Left ventricle myocardium inferior (tissue), 1 donor: ENCODE data around the gene KRT5. TPM values are rescaled to one million over a fixed set of nuclear protein-coding genes. Genes with fewer than 3 reads are reported as not detected.
"Not testable (repeated sequence)": the region's sequence is repeated elsewhere in the genome, so short reads cannot be mapped to it uniquely, and the experiment has no call there.

Experiments used
- DNase-seq: peaks from one replicate; pipeline ENCODE4 v3.0.0-alpha.2; 2020
- H3K27ac ChIP-seq: fragments of 200-600 bp; replicated peaks from 2 replicates; pipeline ENCODE4 v1.8.0; 2021
- H3K27me3 ChIP-seq: fragments of 200-600 bp; 2 replicates; pipeline ENCODE4 v1.8.0; 2021; ENCODE audit warnings: low read depth
- H3K36me3 ChIP-seq: fragments of 200-600 bp; 2 replicates; pipeline ENCODE4 v1.8.0; 2021
- H3K4me1 ChIP-seq: fragments of 200-600 bp; 2 replicates; pipeline ENCODE4 v1.8.0; 2021
- H3K4me3 ChIP-seq: fragments of 200-600 bp; 2 replicates; pipeline ENCODE4 v1.8.0; 2021; ENCODE audit warnings: mild to moderate bottlenecking, moderate library complexity
- H3K9me3 ChIP-seq: fragments of 200-600 bp; replicated peaks from 2 replicates; pipeline ENCODE4 v1.8.0; 2021
- CTCF ChIP-seq: fragments of 200-600 bp; IDR thresholded peaks from 2 replicates; pipeline ENCODE4 v1.8.0; 2021; ENCODE audit warnings: antibody characterized with exemption, mild to moderate bottlenecking, borderline replicate concordance
- intact Hi-C: fragments of 100-400 bp; cut with micrococcal nuclease; formaldehyde crosslinking; loops from one replicate; pipeline ENCODE4 v1.11.0; 2022
- total RNA-seq: library from RNA; stranded (reverse); fragmentation: NEBNext Ultra II Directional; extraction: Animal tissue kit (Norgen Biotek cat#: 25700); gene quantifications from one replicate; pipeline ENCODE4 v1.2.1, GENCODE V29; 2021
- donor health status: DM: no; HTN: yes; CAD: no; lungs with severe emphysema.

Gene KRT5
- total RNA-seq, 1 donor from 2014 or later, result not detected

- H3K4me1 ChIP-seq, result peaks cover 8% of the 10 kb centered on the region
- H3K4me3 ChIP-seq, result no peak overlapping the region
- TF ChIP-seq CTCF, result no peak
- intact Hi-C loops, result loop anchor here (10.0 kb wide), 1 partner anchor 127 kb away; no protein-coding TSS in a partner anchor
- H3K27ac ChIP-seq, result no peak overlapping the region
- H3K27me3 ChIP-seq, result peaks cover 30% of the 10 kb centered on the region
- DNase-seq, result no peak
- H3K36me3 ChIP-seq, result no peaks in the 10 kb centered on the region
- H3K9me3 ChIP-seq, result no peaks in the 10 kb centered on the region
These were observed 18.7 kb downstream of the KRT5 start for GRCh38 chr12:52501490-52501889.

GRCh38 chr12:52500574-52500973 lies 19.6 kb downstream of the KRT5 start:
- DNase-seq, H3K36me3 ChIP-seq, H3K4me3 ChIP-seq, H3K27ac ChIP-seq, H3K9me3 ChIP-seq: not testable (repeated sequence)
- intact Hi-C loops, result loop anchor here (10.0 kb wide), 1 partner anchor 126 kb away; no protein-coding TSS in a partner anchor
- Histone ChIP-seq H3K27me3 (peaks cover 21% of the 10 kb centered on the region), H3K4me1 (peaks cover 17% of the 10 kb centered on the region)

- Histone ChIP-seq H3K36me3 (no peaks in the 10 kb centered on the region), H3K27ac (no peak overlapping the region), H3K27me3 (peaks cover 18% of the 10 kb centered on the region), H3K4me3 (no peak overlapping the region), H3K9me3 (no peaks in the 10 kb centered on the region), H3K4me1 (peaks cover 23% of the 10 kb centered on the region)
- no peak for DNase-seq
- no peak for TF ChIP-seq CTCF
- intact Hi-C loops, result loop anchor here (10.0 kb wide), 1 partner anchor 125 kb away; no protein-coding TSS in a partner anchor
These were observed 20.2 kb downstream of the KRT5 start for GRCh38 chr12:52499806-52500560.

- TF ChIP-seq CTCF, result no peak
- Histone ChIP-seq H3K4me3 (no peak overlapping the region), H3K27ac (no peak overlapping the region), H3K9me3 (no peaks in the 10 kb centered on the region), H3K27me3 (peaks cover 19% of the 10 kb centered on the region), H3K4me1 (peaks cover 31% of the 10 kb centered on the region), H3K36me3 (no peaks in the 10 kb centered on the region)
- intact Hi-C loops, result no loop called here
- no peak for DNase-seq
These were observed 21.2 kb downstream of the KRT5 start for GRCh38 chr12:52498946-52499345.

- Histone ChIP-seq H3K4me1 (peaks cover 34% of the 10 kb centered on the region), H3K27ac (no peak overlapping the region), H3K27me3 (peaks cover 29% of the 10 kb centered on the region), H3K36me3 (no peaks in the 10 kb centered on the region), H3K9me3 (no peaks in the 10 kb centered on the region), H3K4me3 (no peak overlapping the region)
- intact Hi-C loops, result no loop called here
- no peak for TF ChIP-seq CTCF
- DNase-seq, result no peak
These were observed 22.2 kb downstream of the KRT5 start for GRCh38 chr12:52497975-52498374.

DNA sequence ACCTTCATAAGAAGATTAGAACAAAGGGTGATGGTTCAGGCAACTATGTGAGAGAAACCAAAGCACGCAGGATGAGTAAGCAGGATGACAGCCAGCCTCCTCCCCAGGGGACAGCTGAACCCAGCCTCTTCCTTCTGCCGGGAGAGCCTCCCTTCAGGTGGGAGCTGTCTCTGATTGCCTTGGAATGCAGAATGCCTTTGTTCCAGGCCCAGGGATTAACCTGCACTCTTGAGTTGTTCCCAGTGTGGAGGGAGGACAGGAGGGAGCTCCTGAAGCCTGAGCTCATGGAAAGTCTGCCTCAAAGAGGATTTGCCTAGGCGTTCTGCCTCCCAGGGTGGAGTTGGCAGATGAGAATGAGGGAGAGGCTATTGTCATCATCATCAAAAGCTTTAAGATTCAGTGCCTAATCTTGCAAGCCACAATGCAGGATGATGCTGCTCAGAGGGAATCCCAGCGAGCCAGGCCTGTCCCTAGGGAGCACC lies 23.6 kb downstream of the KRT5 start:
- intact Hi-C loops, result no loop called here
- Histone ChIP-seq H3K4me1 (peaks cover 34% of the 10 kb centered on the region), H3K27ac (peak overlapping the region; percentile 48), H3K36me3 (no peaks in the 10 kb centered on the region), H3K9me3 (no peaks in the 10 kb centered on the region), H3K27me3 (peaks cover 39% of the 10 kb centered on the region), H3K4me3 (no peak overlapping the region)
- no peak for DNase-seq
- TF ChIP-seq CTCF, result no peak
